ENCODE results near the gene INSIG2. TPM values are rescaled to one million over a fixed set of nuclear protein-coding genes. Genes with fewer than 3 reads are reported as not detected.

INSIG2 gene
- total RNA-seq, 4 donors from 2014 or later: 3.6 to 42.4 (median 25.8) TPM

DNA sequence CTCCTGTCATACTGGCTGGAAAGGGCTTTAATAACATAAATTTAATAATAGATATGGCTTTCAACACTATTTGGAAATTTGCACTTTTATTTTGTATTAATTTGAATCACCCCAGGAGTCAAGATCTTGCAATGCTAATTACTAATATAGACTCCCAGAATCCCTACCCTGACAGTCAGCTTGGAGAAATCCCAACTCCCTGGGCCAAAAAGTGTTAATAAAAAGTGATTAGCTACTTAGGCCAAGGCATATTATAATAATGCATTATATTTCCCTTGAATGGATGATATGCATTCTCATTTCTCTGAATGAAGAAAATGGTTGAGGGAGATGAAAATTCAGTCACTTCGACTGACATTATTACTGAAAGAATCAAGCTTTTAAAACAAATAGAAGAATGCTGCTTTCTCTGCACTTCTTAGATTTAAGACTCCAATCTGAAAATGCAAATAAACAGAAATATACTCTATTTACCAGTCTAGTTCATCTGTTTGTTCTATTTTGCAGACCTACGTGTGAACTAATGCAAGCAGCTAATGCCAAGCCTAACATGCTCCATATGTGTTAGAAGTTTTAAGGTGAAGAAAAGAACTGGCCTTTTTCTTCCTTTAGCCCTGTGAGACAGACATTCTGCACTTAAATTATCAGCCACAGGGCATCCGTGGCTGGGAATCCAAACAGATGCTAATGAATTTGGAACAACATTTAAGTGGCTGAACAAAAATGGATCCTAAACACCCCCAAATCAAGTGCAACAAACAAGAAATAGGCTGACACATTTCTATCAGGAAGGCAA, 33.9 kb upstream of the INSIG2 start:
- no peaks in the 10 kb centered on the region for H3K4me1 ChIP-seq
- H3K27me3 ChIP-seq: no peaks in the 10 kb centered on the region
- no peak overlapping the region for H3K27ac ChIP-seq
- no peaks in the 10 kb centered on the region for H3K9me3 ChIP-seq
- intact Hi-C loops (cut with DNase I; ENCODE audit: low total_unique reads): no loop called here
- H3K4me3 ChIP-seq: no peak overlapping the region
- no peaks in the 10 kb centered on the region for H3K36me3 ChIP-seq
- no peak for TF ChIP-seq POLR2A (IDR thresholded peaks at IDR 0.05)
- TF ChIP-seq, protein P1, sequence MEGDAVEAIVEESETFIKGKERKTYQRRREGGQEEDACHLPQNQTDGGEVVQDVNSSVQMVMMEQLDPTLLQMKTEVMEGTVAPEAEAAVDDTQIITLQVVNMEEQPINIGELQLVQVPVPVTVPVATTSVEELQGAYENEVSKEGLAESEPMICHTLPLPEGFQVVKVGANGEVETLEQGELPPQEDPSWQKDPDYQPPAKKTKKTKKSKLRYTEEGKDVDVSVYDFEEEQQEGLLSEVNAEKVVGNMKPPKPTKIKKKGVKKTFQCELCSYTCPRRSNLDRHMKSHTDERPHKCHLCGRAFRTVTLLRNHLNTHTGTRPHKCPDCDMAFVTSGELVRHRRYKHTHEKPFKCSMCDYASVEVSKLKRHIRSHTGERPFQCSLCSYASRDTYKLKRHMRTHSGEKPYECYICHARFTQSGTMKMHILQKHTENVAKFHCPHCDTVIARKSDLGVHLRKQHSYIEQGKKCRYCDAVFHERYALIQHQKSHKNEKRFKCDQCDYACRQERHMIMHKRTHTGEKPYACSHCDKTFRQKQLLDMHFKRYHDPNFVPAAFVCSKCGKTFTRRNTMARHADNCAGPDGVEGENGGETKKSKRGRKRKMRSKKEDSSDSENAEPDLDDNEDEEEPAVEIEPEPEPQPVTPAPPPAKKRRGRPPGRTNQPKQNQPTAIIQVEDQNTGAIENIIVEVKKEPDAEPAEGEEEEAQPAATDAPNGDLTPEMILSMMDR (IDR thresholded peaks at IDR 0.05): no peak
- no peak for DNase-seq

DNA sequence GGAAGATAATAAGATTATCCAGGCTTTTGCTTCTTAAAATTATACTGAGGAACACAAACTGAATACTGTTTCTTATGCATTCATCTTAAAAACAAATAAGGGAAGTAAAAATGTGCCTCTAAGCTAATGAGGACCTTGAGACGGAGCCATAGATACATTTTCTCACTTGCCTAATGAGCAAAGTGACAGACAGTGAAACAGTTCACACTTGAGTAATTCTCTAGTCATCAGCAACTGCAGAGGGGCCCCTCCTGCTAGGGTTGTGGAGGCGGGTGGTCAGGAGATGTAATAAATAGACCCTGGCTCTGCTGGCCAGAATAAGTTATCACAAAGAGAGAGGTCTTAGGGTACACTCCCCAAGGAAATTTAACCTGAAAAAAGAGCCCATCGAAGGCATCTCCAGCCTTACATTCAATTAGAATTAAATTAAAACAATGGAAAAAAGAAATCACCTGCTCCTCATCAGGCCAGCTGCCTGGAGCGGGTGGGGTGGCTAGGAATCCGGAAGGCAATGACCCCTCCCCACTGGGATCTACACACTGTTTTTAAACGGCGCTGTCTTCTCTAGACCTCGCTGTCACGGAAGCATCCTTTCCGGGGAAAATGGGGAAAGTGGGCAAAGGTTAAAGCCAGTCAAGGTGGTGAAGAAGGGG, 32.6 kb upstream of the INSIG2 start:
- DNase-seq: no peak
- H3K27me3 ChIP-seq: no peaks in the 10 kb centered on the region

DNA sequence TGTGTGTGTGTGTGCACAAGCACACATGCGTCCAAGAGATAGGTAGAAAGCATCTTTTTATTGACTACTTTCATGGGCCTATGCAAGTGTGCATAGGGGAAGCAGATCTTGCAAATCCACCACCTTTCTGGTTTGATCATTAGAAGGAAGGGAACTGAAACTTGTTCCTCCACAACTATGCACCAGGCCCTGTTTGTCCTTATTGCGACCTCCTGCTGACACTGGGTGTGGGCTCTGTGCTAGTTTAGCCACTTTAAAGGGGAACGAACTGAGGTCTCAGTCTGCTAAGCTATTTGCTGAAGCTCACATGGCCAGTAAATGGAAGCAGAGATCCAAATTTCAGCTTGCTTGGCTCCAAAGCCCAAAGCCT, 32.1 kb upstream of the INSIG2 start:
- no peaks in the 10 kb centered on the region for H3K36me3 ChIP-seq
- no peaks in the 10 kb centered on the region for H3K4me1 ChIP-seq
- no peaks in the 10 kb centered on the region for H3K27me3 ChIP-seq
- no peak overlapping the region for H3K27ac ChIP-seq
- no peaks in the 10 kb centered on the region for H3K9me3 ChIP-seq
- no peak for DNase-seq
- intact Hi-C loops (cut with DNase I; ENCODE audit: low total_unique reads): no loop called here
- H3K4me3 ChIP-seq: no peak overlapping the region
- TF ChIP-seq, protein P1 (IDR thresholded peaks at IDR 0.05): no peak
- no peak for TF ChIP-seq POLR2A (IDR thresholded peaks at IDR 0.05)

More for the DNA sequence above, 32.6 kb upstream of the INSIG2 start:
- TF ChIP-seq, protein P1 (IDR thresholded peaks at IDR 0.05): no peak
- no peak for TF ChIP-seq POLR2A (IDR thresholded peaks at IDR 0.05)
- no peaks in the 10 kb centered on the region for H3K4me1 ChIP-seq
- H3K27ac ChIP-seq: no peak overlapping the region
- H3K4me3 ChIP-seq: no peak overlapping the region
- no peaks in the 10 kb centered on the region for H3K36me3 ChIP-seq
- no peaks in the 10 kb centered on the region for H3K9me3 ChIP-seq
- intact Hi-C loops (cut with DNase I; ENCODE audit: low total_unique reads): no loop called here

DNA sequence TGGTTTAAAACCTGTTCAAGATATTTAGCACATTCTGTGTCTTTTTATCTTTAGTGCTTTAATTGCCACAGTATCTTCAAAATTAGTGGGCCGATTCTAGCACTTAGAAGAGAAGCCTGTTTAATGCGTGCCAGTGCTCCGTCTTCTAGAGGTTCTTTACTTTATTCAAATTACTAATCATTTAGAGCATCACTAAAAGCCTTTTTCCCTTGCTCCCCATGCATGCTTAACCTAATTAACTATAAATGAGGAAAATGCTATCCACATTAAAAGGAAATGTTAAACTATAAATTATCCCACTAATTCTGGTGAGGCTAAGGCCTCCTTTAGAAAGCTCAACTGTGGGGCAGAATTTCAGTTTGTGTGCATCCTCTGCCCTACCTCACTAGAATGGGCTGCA, 31.5 kb upstream of the INSIG2 start:
- TF ChIP-seq, protein P1 (IDR thresholded peaks at IDR 0.05): no peak
- no peak for TF ChIP-seq POLR2A (IDR thresholded peaks at IDR 0.05)
- intact Hi-C loops (cut with DNase I; ENCODE audit: low total_unique reads): no loop called here
- DNase-seq: no peak
- Histone ChIP-seq H3K27me3 (no peaks in the 10 kb centered on the region), H3K9me3 (no peaks in the 10 kb centered on the region), H3K4me1 (no peaks in the 10 kb centered on the region), H3K36me3 (no peaks in the 10 kb centered on the region), H3K4me3 (no peak overlapping the region), H3K27ac (no peak overlapping the region)

DNA sequence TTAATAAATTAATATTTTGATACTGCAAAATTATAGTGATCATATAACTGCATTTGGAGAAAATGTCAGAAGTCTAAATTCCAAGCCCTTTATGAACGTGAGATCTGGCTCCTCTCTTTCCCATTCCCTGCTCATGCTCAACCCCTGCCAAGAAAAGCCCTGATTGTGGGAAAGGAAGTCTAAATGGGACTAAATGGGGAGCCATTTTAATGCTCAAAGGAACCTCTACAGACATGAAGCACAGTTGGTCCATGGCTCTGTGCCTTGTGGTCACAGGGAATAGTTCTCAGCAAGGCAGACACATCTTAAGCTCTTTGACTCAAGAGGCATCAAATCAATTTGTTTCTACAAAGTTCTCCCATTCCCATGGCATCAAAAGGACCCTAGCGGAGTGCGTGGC, 29.3 kb upstream of the INSIG2 start:
- TF ChIP-seq, protein P1 (IDR thresholded peaks at IDR 0.05): no peak
- TF ChIP-seq POLR2A (IDR thresholded peaks at IDR 0.05): no peak
- no peak overlapping the region for H3K4me3 ChIP-seq
- H3K4me1 ChIP-seq: no peaks in the 10 kb centered on the region
- no peak overlapping the region for H3K27ac ChIP-seq
- H3K27me3 ChIP-seq: no peaks in the 10 kb centered on the region
- intact Hi-C loops (cut with DNase I; ENCODE audit: low total_unique reads): no loop called here
- H3K9me3 ChIP-seq: no peaks in the 10 kb centered on the region
- no peak for DNase-seq
- H3K36me3 ChIP-seq: no peaks in the 10 kb centered on the region

Data from uterus (tissue), 4 donors.